Sigmoid colon (tissue), 7 donors: ENCODE data around the gene RD3L. TPM values are rescaled to one million over a fixed set of nuclear protein-coding genes. Genes with fewer than 3 reads are reported as not detected.

Source experiments
- DNase-seq: peaks from one replicate; pipeline ENCODE4 v3.0.0-alpha.2; 2019
- H3K27ac ChIP-seq, 4 donors: fragments of 200-600 bp; sonication (generic); one replicate each; pipeline ENCODE4 v1.5.1; 2016 to 2019; ENCODE audit warnings: mild to moderate bottlenecking in 1 of 4
- H3K27me3 ChIP-seq, 3 donors: fragments of 200-600 bp; sonication (generic); one replicate each; pipeline ENCODE4 v1.5.1; 2019; ENCODE audit warnings: mild to moderate bottlenecking in 1 of 3
- H3K36me3 ChIP-seq, 4 donors: fragments of 200-600 bp; sonication (generic); one replicate each; pipeline ENCODE4 v1.5.1; 2016 to 2019
- H3K4me1 ChIP-seq, 4 donors: fragments of 200-600 bp; sonication (generic); one replicate each; pipeline ENCODE4 v1.5.1; 2017 to 2019
- H3K4me3 ChIP-seq, 4 donors: fragments of 200-600 bp; sonication (generic); one replicate each; pipeline ENCODE4 v1.5.1; 2017 to 2019; ENCODE audit warnings: mild to moderate bottlenecking in 2 of 4, moderate library complexity in 1 of 4
- H3K9me3 ChIP-seq, 4 donors: fragments of 200-600 bp in 3 of 4; sonication (generic) in 3 of 4; one replicate each; pipeline versions ENCODE4 v1.5.1 to v1.6.1; 2013 to 2019
- CTCF ChIP-seq, 4 experiments: fragments of 450-650 bp in 3 of 4; fragments of 200-600 bp in 1 of 4; IDR thresholded peaks; one replicate each; pipeline ENCODE4 v1.5.1; 2016 to 2019; ENCODE audit warnings: antibody characterized with exemption in 4 of 4, mild to moderate bottlenecking in 3 of 4, moderate library complexity in 2 of 4
- EP300 ChIP-seq, 4 donors: sonication (generic); formaldehyde crosslinking; IDR thresholded peaks; one replicate each; pipeline ENCODE4 v1.6.1; 2017; ENCODE audit warnings: antibody characterized with exemption in 4 of 4
- POLR2A ChIP-seq, 2 donors: fragments of 450-650 bp; IDR thresholded peaks; one replicate each; pipeline ENCODE4 v1.6.1; 2016; ENCODE audit warnings: antibody characterized with exemption in 2 of 2, mild to moderate bottlenecking in 2 of 2, moderate library complexity in 2 of 2
- POLR2AphosphoS5 ChIP-seq, 4 donors: sonication (generic); formaldehyde crosslinking; IDR thresholded peaks; one replicate each; pipeline ENCODE4 v1.6.1; 2017; ENCODE audit warnings: antibody characterized with exemption in 4 of 4
- WGBS, 2 donors: extraction: QIAGEN DNeasy Blood & Tissue Kit; methylation state at CpG; one replicate each; pipeline ENCODE4 v1.1.7; 2013; 5-methylcytosine and 5-hydroxymethylcytosine counted together
- intact Hi-C: fragments of 100-400 bp; cut with DNase I; formaldehyde crosslinking; loops from one replicate; pipeline ENCODE4 v1.15.1; 2023
- polyA plus RNA-seq, 3 donors: library from polyadenylated mRNA; stranded (reverse); fragments of 200-250 nt; gene quantifications; one replicate each; pipeline ENCODE4 v1.2.3, GENCODE V29; 2013
- total RNA-seq, 4 donors: library from RNA; depleted of rRNA; stranded (reverse); fragments of >200 nt; gene quantifications; one replicate each; pipeline ENCODE4 v1.1.0, GENCODE V29; 2016
- donor health status: healthy with polysubstance abuse.
- donor health status: Bipolar disorder and iron deficiency.
- donor health status: healthy.

RD3L gene
- total and polyA plus RNA-seq, 7 donors, result not detected

DNA sequence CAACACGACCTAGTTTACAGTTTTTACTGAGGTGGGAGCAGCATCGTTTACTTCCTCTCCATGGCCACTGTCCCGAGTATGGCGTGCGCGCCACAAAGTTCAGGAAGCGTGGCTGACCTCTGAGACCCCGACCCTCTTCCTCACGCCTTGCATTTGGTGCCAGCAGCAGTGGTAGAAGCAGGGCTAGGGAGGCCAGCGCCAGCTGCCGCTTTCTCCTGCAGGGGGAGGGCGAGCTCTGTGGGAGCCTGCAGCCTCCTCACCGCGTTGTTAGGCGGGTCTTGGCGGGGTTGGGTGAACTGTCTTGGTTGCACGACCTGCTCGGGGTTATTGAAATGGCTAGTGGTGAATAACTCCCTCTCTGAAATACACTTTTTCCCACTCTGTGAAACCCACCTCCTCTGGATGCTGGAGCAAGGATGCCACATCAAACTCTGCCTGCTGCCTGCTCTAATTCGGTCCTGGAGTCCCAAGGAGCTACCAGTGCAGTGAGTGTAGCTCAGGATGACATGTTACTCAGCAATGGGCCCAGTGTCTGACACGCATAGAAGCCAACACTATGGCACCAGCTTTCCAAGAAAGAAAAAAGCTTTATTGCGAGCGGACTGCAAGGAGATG, 36.4 kb downstream of the RD3L start:
- H3K9me3 ChIP-seq, result no peaks in the 10 kb centered on the region
- no peak overlapping the region for H3K4me3 ChIP-seq
- peaks cover 0 to 19% (median 8%) of the 10 kb centered on the region in 4 donors for H3K4me1 ChIP-seq
- H3K27me3 ChIP-seq, result no peaks in the 10 kb centered on the region
- peaks cover 0 to under 1% (median 0%) of the 10 kb centered on the region in 4 donors for H3K36me3 ChIP-seq
- no peak overlapping the region for H3K27ac ChIP-seq
- intact Hi-C loops, result no loop called here
- TF ChIP-seq CTCF (IDR thresholded peaks at IDR 0.05) (no peak), POLR2AphosphoS5 (IDR thresholded peaks at IDR 0.05) (no peak), POLR2A (IDR thresholded peaks at IDR 0.05) (no peak), EP300 (IDR thresholded peaks at IDR 0.05) (no peak)
- no peak for DNase-seq
- 47 to 77% methylated on average over 22 of the region's 22 CpGs for WGBS, 2 donors

DNA sequence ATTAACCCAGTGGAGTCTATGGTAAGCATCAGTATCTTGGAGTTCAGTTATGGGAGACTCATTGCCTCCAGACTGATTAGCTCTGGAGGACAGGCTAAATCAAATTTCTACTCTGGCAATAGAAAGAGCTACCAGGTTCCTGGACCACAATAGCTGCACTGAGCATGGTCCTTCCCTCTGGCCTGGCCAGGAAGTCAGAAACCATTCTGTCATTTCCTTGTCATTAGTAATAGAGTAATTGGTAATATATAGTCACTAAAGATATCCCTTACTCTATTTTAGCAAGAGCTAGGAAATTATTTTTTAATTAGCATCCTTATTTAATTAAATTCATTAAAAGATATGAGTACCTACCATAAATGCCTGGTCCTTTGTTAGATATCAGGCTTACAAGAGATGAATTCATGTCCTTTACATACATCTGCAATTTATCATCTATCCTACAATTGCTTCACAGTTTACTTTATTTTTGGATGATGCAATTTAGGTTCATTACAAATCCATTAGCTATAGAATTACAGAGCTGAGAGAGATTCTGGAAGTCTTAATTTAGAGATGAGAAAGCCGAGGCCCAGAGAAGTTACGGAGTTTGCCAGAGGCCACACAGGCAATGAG, 37.7 kb downstream of the RD3L start:
- H3K27ac ChIP-seq, result no peak overlapping the region
- H3K4me3 ChIP-seq, result no peak overlapping the region
- 95% methylated on average over 2 of the region's 2 CpGs for WGBS, 2 donors
- no peaks in the 10 kb centered on the region for H3K9me3 ChIP-seq
- H3K36me3 ChIP-seq, result no peaks in the 10 kb centered on the region
- TF ChIP-seq CTCF (IDR thresholded peaks at IDR 0.05) (no peak), POLR2AphosphoS5 (IDR thresholded peaks at IDR 0.05) (no peak), EP300 (IDR thresholded peaks at IDR 0.05) (no peak), POLR2A (IDR thresholded peaks at IDR 0.05) (no peak)
- intact Hi-C loops, result no loop called here
- no peak for DNase-seq
- no peaks in the 10 kb centered on the region for H3K27me3 ChIP-seq
- H3K4me1 ChIP-seq, result peaks cover 0 to 5% (median 0%) of the 10 kb centered on the region in 4 donors

DNA sequence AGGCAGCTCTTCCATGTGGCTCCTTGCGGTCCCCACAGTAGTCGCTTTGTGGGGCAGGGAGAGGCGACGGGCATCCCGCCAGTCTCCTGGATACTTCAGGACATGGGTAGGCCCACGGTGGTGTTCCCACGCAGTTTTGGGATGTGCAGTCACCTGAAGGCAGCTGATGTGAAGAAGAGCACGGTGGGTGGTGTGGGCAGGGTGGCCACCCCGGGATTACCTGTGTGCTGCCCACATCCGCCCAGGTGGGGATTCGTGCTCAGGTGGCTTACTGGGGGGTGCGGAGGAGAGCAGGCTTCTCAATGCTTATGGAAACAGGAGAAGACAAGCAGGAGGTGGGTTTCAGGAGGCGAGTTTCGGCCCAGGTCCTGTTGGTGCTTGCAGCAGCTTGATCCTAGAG, 42.5 kb downstream of the RD3L start:
- no peak for TF ChIP-seq CTCF (IDR thresholded peaks at IDR 0.05)
- H3K27ac ChIP-seq, result no peak overlapping the region
- H3K4me3 ChIP-seq, result no peak overlapping the region
- intact Hi-C loops, result no loop called here
- H3K36me3 ChIP-seq, result no peaks in the 10 kb centered on the region
- peaks cover 0 to 16% (median 4%) of the 10 kb centered on the region in 4 donors for H3K4me1 ChIP-seq
- no peaks in the 10 kb centered on the region for H3K27me3 ChIP-seq
- WGBS, 2 donors, result 94 to 95% methylated on average over 14 of the region's 14 CpGs
- no peaks in the 10 kb centered on the region for H3K9me3 ChIP-seq
- DNase-seq, result no peak

- Histone ChIP-seq H3K4me3 (no peak overlapping the region), H3K4me1 (peaks cover 0 to 16% (median 4%) of the 10 kb centered on the region in 4 donors), H3K27ac (no peak overlapping the region), H3K36me3 (no peaks in the 10 kb centered on the region), H3K9me3 (no peaks in the 10 kb centered on the region), H3K27me3 (no peaks in the 10 kb centered on the region)
- TF ChIP-seq POLR2A (IDR thresholded peaks at IDR 0.05), result no peak
- TF ChIP-seq POLR2AphosphoS5 (IDR thresholded peaks at IDR 0.05), result no peak
- TF ChIP-seq EP300 (IDR thresholded peaks at IDR 0.05), result no peak
- TF ChIP-seq CTCF (IDR thresholded peaks at IDR 0.05), result no peak
- 64 to 68% methylated on average over 13 of the region's 13 CpGs for WGBS, 2 donors
- no peak for DNase-seq
- intact Hi-C loops, result no loop called here
Measured at GRCh38 chr14:103899316-103899715, 43.0 kb downstream of the RD3L start.

DNA sequence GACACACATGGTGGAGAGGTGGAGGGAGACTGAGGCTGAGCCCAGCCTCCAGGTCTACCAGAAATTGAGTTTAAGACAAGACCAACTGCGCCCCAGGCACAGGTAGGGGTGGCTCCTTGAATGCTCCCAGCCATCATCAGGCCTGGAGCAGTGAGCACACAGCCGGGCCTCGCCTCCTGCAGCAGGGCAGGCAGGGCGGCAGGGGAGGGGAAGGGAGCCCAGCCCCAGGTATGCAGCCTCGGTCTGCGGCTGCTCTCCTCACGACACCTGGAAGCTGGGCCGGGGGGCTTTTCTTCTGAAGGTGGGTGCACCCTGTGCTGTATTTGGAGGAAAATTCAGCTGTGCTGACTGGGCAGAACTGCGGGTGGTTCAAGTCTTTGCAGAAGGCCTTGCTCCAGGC, 43.6 kb downstream of the RD3L start:
- DNase-seq, result no peak
- H3K9me3 ChIP-seq, result no peaks in the 10 kb centered on the region
- H3K4me3 ChIP-seq, result no peak overlapping the region
- H3K4me1 ChIP-seq, result peaks cover 0 to 16% (median 4%) of the 10 kb centered on the region in 4 donors
- WGBS, 2 donors, result 31 to 75% methylated on average over 9 of the region's 9 CpGs
- H3K36me3 ChIP-seq, result no peaks in the 10 kb centered on the region
- no peaks in the 10 kb centered on the region for H3K27me3 ChIP-seq
- H3K27ac ChIP-seq, result no peak overlapping the region
- TF ChIP-seq EP300 (IDR thresholded peaks at IDR 0.05) (no peak), POLR2AphosphoS5 (IDR thresholded peaks at IDR 0.05) (no peak), CTCF (IDR thresholded peaks at IDR 0.05) (no peak), POLR2A (IDR thresholded peaks at IDR 0.05) (no peak)
- intact Hi-C loops, result no loop called here
